Stomach smooth muscle (tissue), 2 donors: ENCODE data around the gene ADIRF.
"Not testable (repeated sequence)": the region's sequence is repeated elsewhere in the genome, so short reads cannot be mapped to it uniquely, and the experiment has no call there.

Experiments used
- H3K27ac ChIP-seq: one replicate; pipeline ENCODE4 v1.7.0; 2013; ENCODE audit warnings: mild to moderate bottlenecking, low read length, inconsistent platforms
- H3K27me3 ChIP-seq, 2 donors: one replicate each; pipeline ENCODE4 v1.7.0; 2013; ENCODE audit warnings: low read length in 2 of 2; ENCODE audit not compliant: insufficient read depth in 2 of 2, control insufficient read depth in 1 of 2
- H3K36me3 ChIP-seq, 2 donors: one replicate each; pipeline ENCODE4 v1.7.0; 2013; ENCODE audit warnings: low read length in 2 of 2; ENCODE audit not compliant: control insufficient read depth in 2 of 2, insufficient read depth in 2 of 2
- H3K4me1 ChIP-seq: one replicate; pipeline ENCODE4 v1.7.0; 2013; ENCODE audit warnings: low read length; ENCODE audit not compliant: control insufficient read depth, insufficient read depth
- H3K4me3 ChIP-seq, 2 donors: one replicate each; pipeline ENCODE4 v1.7.0; 2013; ENCODE audit warnings: low read length in 2 of 2
- H3K9ac ChIP-seq, 2 donors: one replicate each; pipeline ENCODE4 v1.7.0; 2013; ENCODE audit warnings: low read length in 2 of 2, mild to moderate bottlenecking in 1 of 2
- H3K9me3 ChIP-seq, 2 donors: one replicate each; pipeline ENCODE4 v1.7.0; 2013; ENCODE audit warnings: low read length in 2 of 2; ENCODE audit not compliant: control insufficient read depth in 2 of 2
- donor health status: healthy.
- donor health status: Pancreatic carcinoma.

Gene ADIRF

GRCh38 chr10:86946213-86947155, 21.8 kb upstream of the ADIRF start:
- no peaks in the 10 kb centered on the region for H3K36me3 ChIP-seq
- H3K9ac ChIP-seq, result peak overlapping the region in 1 of 2 donors; percentile 42
- peak overlapping the region in 1 of 2 donors; percentile 29 for H3K4me3 ChIP-seq
- no peak overlapping the region for H3K27ac ChIP-seq
- H3K4me1 ChIP-seq, result peaks cover 22% of the 10 kb centered on the region
- H3K9me3 ChIP-seq, result no peaks in the 10 kb centered on the region
- H3K27me3 ChIP-seq, result peaks cover 23 to 28% of the 10 kb centered on the region in 2 donors

GRCh38 chr10:86947806-86948205, 20.5 kb upstream of the ADIRF start:
- not testable (repeated sequence) for H3K36me3 ChIP-seq, H3K27ac ChIP-seq, H3K9me3 ChIP-seq, H3K9ac ChIP-seq, H3K4me3 ChIP-seq
- Histone ChIP-seq H3K4me1 (peaks cover 16% of the 10 kb centered on the region), H3K27me3 (peaks cover 19 to 23% of the 10 kb centered on the region in 2 donors)

GRCh38 chr10:86950349-86950748, 17.9 kb upstream of the ADIRF start:
- H3K4me1 ChIP-seq, result peaks cover 28% of the 10 kb centered on the region
- H3K9ac ChIP-seq, result no peak overlapping the region
- H3K36me3 ChIP-seq, result no peaks in the 10 kb centered on the region
- no peak overlapping the region for H3K4me3 ChIP-seq
- H3K9me3 ChIP-seq, result no peaks in the 10 kb centered on the region
- H3K27ac ChIP-seq, result no peak overlapping the region
- H3K27me3 ChIP-seq, result peaks cover 5 to 15% of the 10 kb centered on the region in 2 donors

- H3K27ac ChIP-seq, result no peak overlapping the region
- peaks cover 5 to 6% of the 10 kb centered on the region in 2 donors for H3K27me3 ChIP-seq
Observed at GRCh38 chr10:86951184-86951761, 17.0 kb upstream of the ADIRF start.

GRCh38 chr10:86952106-86952505, 16.2 kb upstream of the ADIRF start:
- Histone ChIP-seq H3K36me3 (no peaks in the 10 kb centered on the region), H3K9me3 (no peaks in the 10 kb centered on the region), H3K27me3 (peaks cover under 1 to 2% of the 10 kb centered on the region in 2 donors), H3K4me1 (peaks cover 31% of the 10 kb centered on the region), H3K4me3 (no peak overlapping the region), H3K27ac (no peak overlapping the region), H3K9ac (no peak overlapping the region)

More at GRCh38 chr10:86951184-86951761, 17.0 kb upstream of the ADIRF start:
- no peaks in the 10 kb centered on the region for H3K9me3 ChIP-seq
- no peaks in the 10 kb centered on the region for H3K36me3 ChIP-seq
- H3K4me3 ChIP-seq, result no peak overlapping the region
- no peak overlapping the region for H3K9ac ChIP-seq
- peaks cover 25% of the 10 kb centered on the region for H3K4me1 ChIP-seq

- not testable (repeated sequence) for H3K36me3 ChIP-seq, H3K27me3 ChIP-seq, H3K4me3 ChIP-seq, H3K27ac ChIP-seq, H3K9me3 ChIP-seq, H3K9ac ChIP-seq
- H3K4me1 ChIP-seq, result peaks cover 33% of the 10 kb centered on the region
Observed at GRCh38 chr10:86952697-86953096, 15.6 kb upstream of the ADIRF start.

- H3K9me3 ChIP-seq, result no peaks in the 10 kb centered on the region
- H3K27me3 ChIP-seq, result no peaks in the 10 kb centered on the region
- H3K4me3 ChIP-seq, result peak overlapping the region in 1 of 2 donors; percentile 29
- peaks cover 45% of the 10 kb centered on the region for H3K4me1 ChIP-seq
- H3K9ac ChIP-seq, result peak overlapping the region in 1 of 2 donors; percentile 21
- H3K27ac ChIP-seq, result peak overlapping the region; percentile 41
- H3K36me3 ChIP-seq, result no peaks in the 10 kb centered on the region
Observed at GRCh38 chr10:86953747-86954680, 14.3 kb upstream of the ADIRF start.

GRCh38 chr10:86954681-86955500, 13.4 kb upstream of the ADIRF start:
- Histone ChIP-seq H3K9ac (peak overlapping the region; percentile 6 to 21), H3K4me3 (peak overlapping the region in 1 of 2 donors; percentile 52), H3K4me1 (peaks cover 53% of the 10 kb centered on the region), H3K27ac (peak overlapping the region; percentile 41), H3K36me3 (no peaks in the 10 kb centered on the region), H3K9me3 (no peaks in the 10 kb centered on the region), H3K27me3 (peaks cover 0 to 3% of the 10 kb centered on the region in 2 donors)

GRCh38 chr10:86955501-86956194, 12.6 kb upstream of the ADIRF start:
- Histone ChIP-seq H3K9me3 (no peaks in the 10 kb centered on the region), H3K4me1 (peaks cover 58% of the 10 kb centered on the region), H3K27ac (peak overlapping the region; percentile 41), H3K27me3 (peaks cover 0 to 7% of the 10 kb centered on the region in 2 donors), H3K36me3 (no peaks in the 10 kb centered on the region), H3K9ac (no peak overlapping the region), H3K4me3 (peak overlapping the region in 1 of 2 donors; percentile 52)
